Effector CD4-positive, alpha-beta T cell (primary cell): ENCODE data around the gene MTMR11.
"Not testable (repeated sequence)": the region's sequence is repeated elsewhere in the genome, so short reads cannot be mapped to it uniquely, and the experiment has no call there.

Source experiments
- DNase-seq: peaks from one replicate; pipeline ENCODE4 v3.0.0-alpha.2; 2020

The MTMR11 gene

GRCh38 chr1:149888247-149888998 is 48.3 kb downstream of the MTMR11 start:
- DNase-seq, result peak; percentile 53

GRCh38 chr1:149887456-149888246 is 49.0 kb downstream of the MTMR11 start:
- DNase-seq, result peak; percentile 73

- DNase-seq, result not testable (repeated sequence)
Observed at GRCh38 chr1:149887196-149887455, 49.6 kb downstream of the MTMR11 start.

GRCh38 chr1:149886396-149887195 is 50.1 kb downstream of the MTMR11 start:
- peak; percentile 80 for DNase-seq

GRCh38 chr1:149886121-149886395 is 50.6 kb downstream of the MTMR11 start:
- DNase-seq, result not testable (repeated sequence)

- peak; percentile 51 for DNase-seq
Observed at GRCh38 chr1:149885339-149886120, 51.1 kb downstream of the MTMR11 start.

GRCh38 chr1:149884433-149885338 is 52.0 kb downstream of the MTMR11 start:
- DNase-seq, result no peak

GRCh38 chr1:149883598-149884247 is 53.0 kb downstream of the MTMR11 start:
- no peak for DNase-seq

- DNase-seq, result no peak
Observed at GRCh38 chr1:149881876-149882275, 54.8 kb downstream of the MTMR11 start.

GRCh38 chr1:149879556-149879955 is 57.1 kb downstream of the MTMR11 start:
- DNase-seq, result no peak
